ENCODE results near the gene PSMD7. TPM values are rescaled to one million over a fixed set of nuclear protein-coding genes. Genes with fewer than 3 reads are reported as not detected.

PSMD7 gene
- total RNA-seq, 1 donor: 64.1 TPM

Other genes with a start within 250 kb of the PSMD7 start
- gene NPIPB15, start 79.5 kb downstream of the PSMD7 start, total RNA-seq: 1.8 TPM in 1 of 2 replicates, not detected in the other
- gene CLEC18B, start 124.7 kb downstream of the PSMD7 start, total RNA-seq: 0.72 and 0.88 TPM in 2 replicates

Measured in osteoblast (primary cell).